ENCODE results near the gene RTN4R.

RTN4R gene

DNA sequence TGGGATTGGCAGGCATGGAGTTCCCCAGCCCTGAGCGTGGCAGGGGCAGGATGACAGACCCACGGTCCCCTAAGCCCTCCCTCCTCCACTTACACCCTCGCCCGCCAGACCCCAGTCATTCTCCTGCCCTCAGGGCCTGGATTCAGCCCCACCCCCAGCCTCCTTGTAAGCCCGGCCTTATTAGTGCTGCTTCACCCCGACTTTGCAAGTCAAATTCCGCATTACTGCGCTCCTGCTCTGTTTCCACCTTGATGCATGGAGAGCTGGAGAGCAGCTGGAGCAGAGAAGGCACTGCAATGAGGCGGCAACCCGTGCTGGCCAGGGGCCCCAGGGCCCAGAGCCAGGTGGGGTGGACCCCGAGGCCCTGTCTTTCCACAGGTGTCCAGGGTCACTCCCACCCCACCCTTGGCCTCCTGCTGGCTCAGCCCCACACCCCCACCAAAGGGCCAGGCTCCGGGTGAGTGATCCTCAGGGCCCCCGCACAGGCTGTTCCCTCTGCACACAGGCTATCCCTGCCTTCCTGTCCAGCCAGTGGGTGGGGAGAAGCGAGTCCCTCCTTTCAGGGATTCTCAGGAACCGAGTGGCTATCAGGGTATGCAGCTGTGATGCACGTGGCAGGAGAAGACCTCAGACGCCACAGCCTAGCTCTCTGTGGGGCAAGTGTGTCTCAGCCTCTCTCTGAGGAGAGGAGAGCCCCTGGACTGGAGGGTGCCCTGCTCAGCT is 36.4 kb downstream of the RTN4R start:
- in situ Hi-C loops (cut with MboI; ENCODE audit: low sequenced_read_pairs): no loop called here

DNA sequence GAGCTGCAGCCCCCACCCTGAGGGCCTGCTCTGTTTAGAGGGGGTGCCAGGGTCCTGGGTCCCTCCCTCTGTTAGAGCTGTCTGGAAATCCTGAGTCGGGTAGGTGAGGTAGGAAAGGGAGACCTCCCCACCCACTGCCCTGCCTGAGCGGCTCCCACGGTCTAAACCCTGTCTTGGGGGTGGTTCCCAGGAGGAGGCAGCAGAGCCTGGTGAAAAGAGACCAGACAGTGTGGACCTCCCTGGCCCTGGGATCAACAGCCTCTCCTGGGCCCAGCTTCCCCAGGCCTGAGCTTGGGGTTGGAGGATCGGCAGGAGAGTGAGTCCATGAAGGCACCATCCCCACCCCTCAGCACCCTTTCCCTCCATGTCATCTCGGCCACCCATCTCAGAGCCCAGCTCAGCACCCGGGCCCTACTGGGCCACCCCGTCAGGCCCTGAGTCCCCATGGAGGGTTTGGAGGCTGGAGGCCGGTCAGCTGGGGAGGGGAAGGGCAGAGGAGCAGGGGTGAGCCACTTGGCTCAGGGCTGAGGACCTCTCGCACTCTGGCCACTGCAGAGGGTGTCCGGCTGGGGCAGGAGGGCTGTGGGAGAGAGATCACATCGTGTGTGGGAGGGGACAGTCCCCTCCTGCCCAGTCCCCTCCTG is 37.2 kb downstream of the RTN4R start:
- in situ Hi-C loops (cut with MboI; ENCODE audit: low sequenced_read_pairs): no loop called here

DNA sequence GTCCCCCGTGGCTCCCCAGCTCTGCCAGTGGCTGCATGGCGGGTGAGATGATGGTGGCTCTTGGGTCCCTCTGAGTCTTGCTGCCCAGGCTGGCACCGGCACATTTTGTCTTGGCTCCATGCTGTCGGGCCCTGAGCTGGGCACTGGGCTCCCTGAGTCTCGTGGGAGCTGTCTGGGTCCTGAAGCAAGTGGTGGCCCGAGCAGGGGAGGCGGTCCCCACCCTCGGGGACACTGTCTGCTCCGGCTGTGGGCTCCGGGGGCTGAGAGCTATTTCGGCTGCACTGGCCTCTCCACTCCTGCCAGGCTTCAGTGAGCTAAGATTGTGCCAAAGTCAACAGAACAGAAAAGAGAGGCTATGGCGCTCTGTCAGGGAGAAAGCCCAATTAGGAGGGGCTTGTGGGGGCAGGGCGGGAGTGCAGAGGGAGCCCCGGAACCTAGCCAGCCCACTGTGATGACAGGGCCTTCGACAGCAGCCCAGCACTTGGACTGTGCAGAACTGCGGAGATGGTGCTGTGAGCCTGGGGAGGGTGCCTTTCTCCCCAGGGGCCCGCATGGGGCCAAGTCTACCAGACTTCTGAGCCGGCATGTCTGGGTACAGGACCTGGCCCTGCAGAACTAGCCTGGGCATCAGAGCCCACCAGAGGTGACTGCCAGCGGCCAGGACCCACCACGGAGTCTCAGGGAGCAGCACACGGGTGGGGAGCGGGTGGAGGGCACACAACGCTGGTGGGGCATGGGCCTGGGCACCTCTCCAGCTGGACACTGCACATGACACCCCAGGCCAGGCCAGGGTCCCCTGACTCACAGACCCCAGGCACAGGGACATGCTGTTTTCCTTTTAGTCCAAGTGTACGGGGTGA is 38.0 kb downstream of the RTN4R start:
- in situ Hi-C loops (cut with MboI; ENCODE audit: low sequenced_read_pairs): no loop called here

DNA sequence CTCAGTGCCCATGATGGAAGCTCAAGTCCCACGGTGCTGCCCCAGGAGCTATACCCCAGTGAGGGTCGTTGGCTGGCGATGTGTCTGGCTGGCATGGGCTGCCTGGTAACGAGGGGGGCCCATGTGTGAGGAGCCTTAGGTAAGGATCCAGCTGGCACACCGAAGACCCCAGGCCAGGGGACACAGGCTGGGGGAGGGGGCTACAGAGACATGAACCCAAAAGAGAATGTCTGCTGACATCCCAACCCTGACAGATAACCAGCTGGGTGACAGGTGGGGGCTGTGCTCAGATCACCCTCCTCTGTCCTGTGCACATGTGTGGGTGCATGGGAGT is 39.2 kb downstream of the RTN4R start:
- in situ Hi-C loops (cut with MboI; ENCODE audit: low sequenced_read_pairs): no loop called here

DNA sequence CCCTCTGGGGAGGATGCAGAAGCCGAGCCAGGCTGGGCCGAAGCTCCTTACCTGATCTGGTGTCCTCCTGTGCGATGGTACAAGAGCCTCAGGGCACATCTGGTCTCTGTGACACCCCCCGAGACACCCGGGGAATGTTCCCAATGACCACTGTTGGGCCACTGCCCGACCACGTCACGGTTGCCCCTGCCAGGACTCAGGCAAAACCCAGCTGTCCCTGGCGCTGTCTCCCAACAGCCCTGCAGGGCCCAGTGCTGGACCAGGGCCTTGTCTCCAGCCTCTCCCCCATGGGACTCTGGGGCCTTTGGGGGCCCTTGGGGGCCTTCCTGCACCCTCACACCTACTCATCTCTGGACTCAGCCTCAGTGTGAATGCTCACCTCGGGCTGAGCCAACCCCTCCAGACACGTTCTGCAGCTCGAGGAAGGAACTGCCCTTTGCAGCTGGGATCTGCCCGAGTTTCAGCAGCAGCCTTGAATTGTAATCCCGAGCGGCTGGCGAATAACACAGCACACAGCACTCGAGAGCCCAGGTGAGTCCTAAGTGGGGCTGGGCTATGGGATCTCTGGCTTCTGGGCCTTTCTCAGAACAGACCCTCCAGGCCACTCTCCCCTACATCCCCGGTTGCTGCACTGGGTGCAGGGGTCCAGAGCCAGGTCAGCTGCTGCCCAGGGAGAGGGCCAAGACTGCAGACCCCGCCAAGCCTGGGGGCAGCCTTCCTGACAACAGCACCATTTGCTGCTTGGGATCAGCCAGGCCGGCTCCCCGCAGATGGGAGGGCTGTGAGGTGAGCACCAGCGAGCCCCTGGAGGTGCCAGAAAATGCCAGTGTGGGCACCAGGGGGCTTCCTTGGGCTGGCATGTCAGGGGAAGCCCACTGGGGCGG is 39.8 kb downstream of the RTN4R start:
- in situ Hi-C loops (cut with MboI; ENCODE audit: low sequenced_read_pairs): no loop called here

DNA sequence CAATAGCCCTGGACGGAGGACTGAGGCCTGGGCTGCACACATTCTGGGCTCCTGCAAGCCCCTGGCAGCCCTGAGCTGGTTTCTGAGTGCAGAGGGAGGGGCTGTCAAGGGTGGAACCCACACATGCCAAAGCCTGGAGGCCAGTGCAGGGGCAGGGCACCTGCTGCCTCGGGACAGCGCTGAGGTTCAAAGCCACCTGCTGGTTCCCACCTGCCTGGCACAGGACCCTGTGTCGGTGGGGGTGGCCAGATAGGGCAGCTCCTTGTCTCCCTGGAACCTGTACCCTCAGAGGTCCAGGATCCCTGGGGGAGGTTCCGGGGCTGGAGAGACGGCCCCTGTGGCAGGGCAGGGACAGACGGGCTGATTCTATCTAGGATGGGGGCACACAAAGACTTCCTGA is 40.8 kb downstream of the RTN4R start:
- in situ Hi-C loops (cut with MboI; ENCODE audit: low sequenced_read_pairs): no loop called here

DNA sequence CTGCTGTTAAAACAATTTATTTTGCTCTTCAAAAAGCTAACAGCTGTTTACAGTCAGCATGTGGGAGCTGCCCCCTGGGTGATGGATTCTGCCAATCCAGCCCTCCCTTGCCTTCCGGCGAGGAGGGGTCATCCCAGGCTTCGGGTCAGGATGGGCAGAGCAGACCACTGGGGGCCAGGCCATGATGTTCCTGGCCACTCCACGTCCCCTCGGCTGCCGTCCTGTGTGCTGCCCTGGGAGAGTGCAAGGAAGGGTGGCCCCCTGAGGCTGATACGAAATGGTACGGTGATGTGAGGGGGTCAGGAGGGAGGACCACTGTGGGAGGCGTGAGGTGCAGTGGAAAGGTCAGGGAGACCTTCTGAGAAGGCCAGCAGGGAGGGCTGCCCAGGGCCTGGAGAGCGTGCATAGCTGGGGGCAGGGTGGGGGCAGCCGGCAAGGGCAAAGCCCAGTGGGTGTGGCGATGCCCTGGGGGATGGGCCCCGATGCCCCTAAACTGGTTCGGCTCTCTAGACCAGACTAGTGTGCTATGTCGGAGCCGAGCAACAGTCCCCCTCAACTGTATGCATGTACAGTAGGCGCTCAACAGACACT is 41.3 kb downstream of the RTN4R start:
- in situ Hi-C loops (cut with MboI; ENCODE audit: low sequenced_read_pairs): no loop called here

DNA sequence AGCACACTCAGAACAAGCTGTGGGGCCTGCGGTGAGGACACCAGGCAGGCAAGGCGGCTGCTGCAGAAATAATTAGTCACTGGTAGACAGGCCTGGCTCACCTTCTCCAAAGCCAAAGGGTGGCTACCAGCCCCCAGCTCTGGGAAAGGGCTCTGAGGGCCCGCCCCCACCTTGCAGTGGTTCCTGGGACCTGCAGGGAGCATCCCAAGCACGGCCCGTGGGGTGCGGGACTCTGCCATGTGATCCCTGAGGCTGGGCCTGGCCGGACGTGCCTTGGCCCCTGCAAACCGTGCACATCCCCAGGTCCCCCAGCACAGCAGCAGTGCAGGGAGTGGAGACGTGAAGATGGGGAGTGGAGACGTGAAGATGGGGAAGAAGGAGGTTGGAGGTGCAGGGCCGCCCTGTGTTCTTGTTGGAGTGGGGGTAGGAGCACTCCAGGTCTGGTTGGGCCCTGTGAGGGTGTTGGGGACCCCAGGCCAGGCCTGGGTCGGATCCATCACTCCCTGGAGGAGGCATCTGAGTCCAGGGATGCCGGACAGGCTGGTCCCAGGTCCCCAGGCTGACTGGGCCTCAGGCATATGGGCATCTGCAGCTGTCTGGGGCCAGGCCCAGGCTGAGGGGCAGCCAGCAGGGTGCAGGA is 41.9 kb downstream of the RTN4R start:
- in situ Hi-C loops (cut with MboI; ENCODE audit: low sequenced_read_pairs): no loop called here

DNA sequence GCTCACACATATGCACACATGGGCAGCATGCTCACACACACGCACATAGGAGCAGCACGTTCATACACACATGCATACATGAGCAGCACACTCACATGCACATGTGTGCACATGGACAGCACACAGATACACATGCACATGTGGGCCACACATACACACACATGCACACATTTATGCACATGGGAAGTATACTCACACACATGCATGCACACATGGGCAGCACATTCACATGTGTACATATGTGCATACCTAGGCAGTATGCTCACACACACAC is 42.5 kb downstream of the RTN4R start:
- in situ Hi-C loops (cut with MboI; ENCODE audit: low sequenced_read_pairs): no loop called here

DNA sequence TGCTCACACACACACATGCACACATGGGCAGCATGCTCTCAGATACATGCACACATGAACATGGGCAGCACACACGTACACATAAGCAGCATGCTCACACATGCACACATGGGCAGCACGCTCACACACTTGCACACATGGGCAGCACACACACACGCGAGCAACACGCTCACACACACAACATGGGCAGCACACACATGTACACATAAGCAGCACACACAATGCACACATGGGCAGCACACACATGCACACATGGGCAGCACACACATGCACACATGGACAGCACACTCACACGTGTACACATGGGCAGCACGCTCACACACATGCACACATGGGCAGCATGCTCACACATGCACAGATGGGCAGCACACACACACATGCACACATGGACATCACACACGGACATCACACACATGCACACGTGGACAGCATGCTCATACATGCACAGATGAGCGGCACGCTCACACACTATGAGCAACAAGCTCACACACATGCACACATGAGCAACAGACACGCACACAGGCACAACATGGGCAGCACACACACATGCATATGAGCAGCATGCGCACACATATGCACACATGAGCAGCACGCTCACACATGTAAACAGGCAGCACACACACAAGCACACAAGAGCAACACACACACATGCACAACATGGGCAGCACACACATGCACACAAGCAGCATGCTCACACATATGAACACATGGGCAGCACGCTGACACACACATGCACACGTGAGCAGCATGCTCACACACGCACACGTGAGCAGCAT is 43.0 kb downstream of the RTN4R start:
- in situ Hi-C loops (cut with MboI; ENCODE audit: low sequenced_read_pairs): no loop called here

DNA sequence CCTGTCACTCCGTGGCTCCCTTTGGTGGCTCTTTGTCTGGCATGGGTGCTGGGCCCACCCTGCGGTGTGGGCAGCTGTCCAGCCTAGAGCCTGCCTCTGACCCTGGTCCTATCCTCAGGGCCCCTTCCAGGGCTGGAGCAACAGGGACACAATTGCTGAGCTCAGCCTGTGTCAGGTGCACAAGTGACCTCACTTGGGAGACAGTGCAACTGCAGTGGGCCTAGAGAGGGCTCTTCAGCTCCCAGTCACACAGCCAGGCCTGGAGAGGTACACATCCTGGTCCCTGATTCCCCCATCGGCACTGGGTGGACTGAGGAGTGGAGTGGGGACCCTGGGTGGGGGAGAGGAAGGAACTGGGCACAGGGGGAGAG is 43.9 kb downstream of the RTN4R start:
- in situ Hi-C loops (cut with MboI; ENCODE audit: low sequenced_read_pairs): no loop called here

DNA sequence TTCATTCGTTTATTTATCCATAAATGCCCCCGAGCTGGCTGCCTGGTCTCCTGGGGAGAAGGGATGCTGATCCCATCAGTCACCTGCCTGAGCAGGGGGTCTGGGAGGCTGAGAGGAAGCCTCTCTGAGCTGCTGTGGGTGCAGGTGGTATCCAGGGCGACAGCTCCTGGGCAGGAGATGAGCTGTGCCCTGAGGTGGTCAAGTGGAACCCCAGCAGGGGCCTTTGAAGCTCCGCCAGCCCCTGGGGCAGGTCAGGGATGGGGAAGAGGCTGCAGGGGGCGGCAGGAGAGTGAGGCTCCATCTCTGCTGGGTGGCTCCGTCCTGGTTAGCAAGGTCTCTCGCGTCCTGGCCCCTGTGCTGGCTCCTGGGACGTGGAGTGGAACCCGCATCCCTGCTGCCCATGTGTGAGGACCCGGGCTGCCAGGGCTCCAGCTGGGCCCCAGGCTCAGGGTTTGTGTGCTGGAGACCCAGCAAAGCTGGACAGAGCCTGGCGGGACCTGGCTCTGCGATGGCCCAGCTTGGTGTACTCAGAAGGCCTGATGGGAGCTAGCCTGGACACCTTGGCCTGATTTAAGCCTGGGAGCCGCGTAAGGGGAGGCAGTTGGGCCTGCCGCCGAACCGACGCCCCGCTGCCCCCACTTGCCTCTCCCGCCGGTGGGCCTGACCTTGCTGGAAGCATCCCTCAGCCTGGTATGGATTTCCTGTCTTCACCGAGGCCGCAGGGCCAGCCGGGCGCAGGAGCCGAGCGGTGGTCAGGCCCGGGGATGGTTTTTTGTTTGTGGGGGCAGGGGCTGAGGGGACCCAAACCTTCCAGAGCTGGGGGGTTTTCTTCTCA is 44.5 kb downstream of the RTN4R start:
- in situ Hi-C loops (cut with MboI; ENCODE audit: low sequenced_read_pairs): no loop called here

DNA sequence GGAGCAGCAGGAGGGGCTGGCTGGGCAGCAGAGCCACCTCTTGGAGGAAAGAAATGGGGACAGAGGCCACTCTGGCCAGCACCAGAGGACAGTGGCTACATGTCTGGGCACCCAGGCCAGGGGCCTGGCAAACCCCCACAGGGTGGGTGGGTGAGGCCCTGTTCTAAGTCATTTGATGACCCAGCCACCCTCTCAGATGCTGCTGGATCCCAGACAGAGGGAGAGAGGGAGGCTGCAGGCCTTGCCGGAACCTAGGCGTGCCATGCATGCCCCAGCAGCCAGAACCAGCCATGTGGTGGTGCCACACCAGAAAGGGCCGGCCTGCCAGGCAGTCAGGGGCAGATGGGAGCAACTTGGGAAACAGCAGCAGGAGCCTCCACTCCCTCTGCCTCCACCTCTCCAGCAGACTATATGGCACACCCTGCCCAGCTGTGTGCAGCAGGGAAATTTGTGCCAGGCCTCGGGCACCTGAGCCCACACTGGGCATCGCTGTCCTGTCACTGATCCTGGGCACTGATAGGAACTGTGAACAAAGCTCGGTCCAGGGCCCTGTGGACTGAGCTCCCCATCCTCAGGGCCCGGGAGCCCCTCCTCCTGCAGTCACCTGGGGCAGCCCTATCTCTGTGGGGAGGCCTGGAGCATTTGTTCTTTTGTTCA is 45.2 kb downstream of the RTN4R start:
- in situ Hi-C loops (cut with MboI; ENCODE audit: low sequenced_read_pairs): no loop called here

DNA sequence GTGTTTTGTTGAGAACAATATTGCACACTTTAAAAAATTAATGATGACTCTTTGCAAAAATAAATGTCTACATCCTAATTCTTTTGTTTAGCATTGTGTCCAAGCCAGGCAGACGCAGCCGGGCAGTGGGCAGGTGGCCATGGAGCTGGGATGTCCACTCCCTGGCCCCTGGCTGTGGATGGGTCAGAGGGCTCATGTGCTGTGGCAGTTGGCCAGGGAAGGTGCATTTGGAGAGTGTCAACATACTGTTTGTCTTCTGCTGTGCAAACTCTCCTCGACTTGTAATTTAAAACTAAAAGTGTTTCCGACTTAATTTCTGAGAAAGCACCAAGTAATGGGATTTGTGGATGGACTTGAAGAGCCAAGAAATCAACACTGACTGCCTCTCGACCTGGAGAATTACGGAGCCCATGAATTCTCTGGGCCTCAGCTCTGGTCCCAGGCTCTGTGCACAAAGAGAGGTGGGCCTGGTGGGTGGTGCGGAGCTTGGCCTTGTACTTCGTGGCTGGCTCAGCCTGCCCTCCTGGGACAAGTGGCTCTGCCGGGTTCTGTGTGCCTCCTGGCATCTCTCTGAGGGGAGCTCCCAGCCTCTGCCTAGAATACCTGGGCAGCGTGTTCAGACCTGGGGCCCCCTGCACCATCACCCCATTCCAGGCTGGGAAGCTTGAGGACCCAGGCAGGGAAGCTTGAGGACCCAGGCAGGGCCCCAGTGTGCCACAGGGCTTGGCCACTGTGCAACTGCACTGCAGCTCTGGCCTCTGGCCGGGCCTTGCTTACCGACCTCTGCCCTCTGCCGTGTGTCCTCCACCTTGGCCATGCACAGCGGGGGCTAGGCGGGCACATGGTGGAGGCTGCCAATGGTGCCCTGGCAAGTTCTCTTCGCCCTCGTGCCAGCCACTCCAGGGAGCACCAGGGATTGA is 46.4 kb downstream of the RTN4R start:
- in situ Hi-C loops (cut with MboI; ENCODE audit: low sequenced_read_pairs): no loop called here

DNA sequence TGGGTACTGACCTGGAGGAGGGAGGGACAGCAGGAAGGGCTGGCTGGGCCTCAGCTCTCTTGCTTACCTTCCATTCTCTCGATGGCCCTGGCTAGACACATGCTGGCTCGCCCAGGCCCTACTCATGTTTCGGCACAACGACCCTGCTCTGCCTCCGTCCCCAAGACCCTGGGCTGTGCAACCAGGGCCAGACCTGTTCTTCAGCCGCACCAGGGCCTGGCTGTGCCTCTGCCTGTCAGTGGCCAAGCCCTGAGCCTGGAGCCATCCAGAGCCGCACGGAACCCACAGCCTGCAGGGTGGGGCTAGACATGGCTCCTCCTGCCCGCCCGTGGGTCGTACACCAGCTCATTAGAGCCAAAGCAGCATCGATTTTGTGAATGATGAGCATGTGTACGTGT is 47.5 kb downstream of the RTN4R start:
- in situ Hi-C loops (cut with MboI; ENCODE audit: low sequenced_read_pairs): no loop called here

DNA sequence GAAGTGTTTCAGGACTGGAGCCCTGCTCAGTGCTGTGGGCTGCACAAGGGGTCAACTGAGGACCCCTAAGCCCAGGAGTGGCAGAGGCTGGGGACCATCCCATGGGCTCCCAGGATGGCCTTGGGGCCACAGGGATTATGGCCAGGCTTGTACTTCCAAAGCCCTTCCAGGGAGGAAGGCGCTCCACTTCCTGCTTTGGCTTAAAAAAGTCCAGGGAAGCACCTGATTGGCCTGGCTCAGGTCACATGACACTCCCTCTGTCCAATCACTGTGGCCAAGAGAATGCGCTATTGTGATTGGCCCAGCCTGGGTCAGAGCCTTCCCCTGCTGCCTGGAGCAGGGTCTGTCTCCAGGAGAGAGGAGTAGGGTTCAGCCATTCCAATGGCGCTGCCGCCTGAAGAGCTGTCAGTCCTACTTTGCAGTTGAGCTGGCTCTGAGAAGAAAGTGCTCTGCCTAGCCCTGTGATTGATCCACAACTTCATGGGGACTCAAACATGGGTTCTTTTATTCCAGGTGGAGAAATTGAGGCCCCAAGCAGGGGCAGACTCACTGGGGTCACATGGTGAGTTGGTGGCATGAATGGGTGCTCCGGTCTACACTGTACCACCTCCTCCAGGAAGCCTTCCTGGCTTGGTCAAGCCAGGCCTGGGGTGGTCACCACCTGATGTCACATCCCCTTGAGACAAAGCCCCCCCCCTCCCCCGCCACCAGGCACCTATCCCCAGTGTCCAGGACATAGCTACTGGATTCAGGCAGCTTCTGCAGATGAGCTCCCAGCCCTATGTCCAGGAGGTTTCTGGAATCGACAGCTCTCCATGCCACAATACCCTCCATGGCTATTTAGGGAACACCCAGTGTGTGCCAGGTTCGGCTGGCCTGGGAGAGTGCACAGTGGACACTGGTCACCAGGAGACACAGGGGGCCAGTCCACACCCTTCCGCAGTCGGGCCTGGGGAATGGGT is 48.2 kb downstream of the RTN4R start:
- in situ Hi-C loops (cut with MboI; ENCODE audit: low sequenced_read_pairs): no loop called here
